Measurements from ENCODE around the gene SETBP1.

The SETBP1 gene

GRCh38 chr18:44870631-44871502, 190.2 kb downstream of the SETBP1 start:
- DNase-seq (ENCODE audit: low read depth in 2 of 2) = no peak

GRCh38 chr18:44871771-44872170, 191.1 kb downstream of the SETBP1 start:
- no peak for DNase-seq (ENCODE audit: low read depth in 2 of 2)

- no peak for DNase-seq (ENCODE audit: low read depth in 2 of 2)
Measured at GRCh38 chr18:44876024-44876423, 195.3 kb downstream of the SETBP1 start.

GRCh38 chr18:44876755-44877154, 196.1 kb downstream of the SETBP1 start:
- DNase-seq (ENCODE audit: low read depth in 2 of 2) = no peak

- no peak for DNase-seq (ENCODE audit: low read depth in 2 of 2)
Measured at GRCh38 chr18:44878335-44878734, 197.6 kb downstream of the SETBP1 start.

GRCh38 chr18:44880170-44880569, 199.5 kb downstream of the SETBP1 start:
- DNase-seq (ENCODE audit: low read depth in 2 of 2) = no peak

- no peak for DNase-seq (ENCODE audit: low read depth in 2 of 2)
Measured at GRCh38 chr18:44881461-44882162, 200.9 kb downstream of the SETBP1 start.

GRCh38 chr18:44882163-44882868, 201.6 kb downstream of the SETBP1 start:
- DNase-seq (ENCODE audit: low read depth in 2 of 2) = no peak

- DNase-seq (ENCODE audit: low read depth in 2 of 2) = no peak
Measured at GRCh38 chr18:44883671-44884070, 203.0 kb downstream of the SETBP1 start.

- no peak for DNase-seq (ENCODE audit: low read depth in 2 of 2)
Measured at GRCh38 chr18:44884431-44884830, 203.7 kb downstream of the SETBP1 start.

GRCh38 chr18:44885507-44885906, 204.8 kb downstream of the SETBP1 start:
- no peak for DNase-seq (ENCODE audit: low read depth in 2 of 2)

- DNase-seq (ENCODE audit: low read depth in 2 of 2) = peak; percentile 13 to 19
Measured at GRCh38 chr18:44887227-44887631, 206.5 kb downstream of the SETBP1 start.

- no peak for DNase-seq (ENCODE audit: low read depth in 2 of 2)
Measured at GRCh38 chr18:44889111-44889510, 208.4 kb downstream of the SETBP1 start.

- no peak for DNase-seq (ENCODE audit: low read depth in 2 of 2)
Measured at GRCh38 chr18:44893045-44893706, 212.5 kb downstream of the SETBP1 start.

- DNase-seq (ENCODE audit: low read depth in 2 of 2) = no peak
Measured at GRCh38 chr18:44893966-44894365, 213.3 kb downstream of the SETBP1 start.

GRCh38 chr18:44895176-44895798, 214.6 kb downstream of the SETBP1 start:
- DNase-seq (ENCODE audit: low read depth in 2 of 2) = no peak

GRCh38 chr18:44896846-44897245, 216.2 kb downstream of the SETBP1 start:
- no peak for DNase-seq (ENCODE audit: low read depth in 2 of 2)

- no peak for DNase-seq (ENCODE audit: low read depth in 2 of 2)
Measured at GRCh38 chr18:44897411-44897810, 216.7 kb downstream of the SETBP1 start.

GRCh38 chr18:44897816-44898215, 217.1 kb downstream of the SETBP1 start:
- DNase-seq (ENCODE audit: low read depth in 2 of 2) = no peak

GRCh38 chr18:44898498-44898897, 217.8 kb downstream of the SETBP1 start:
- DNase-seq (ENCODE audit: low read depth in 2 of 2) = no peak

GRCh38 chr18:44899832-44900231, 219.1 kb downstream of the SETBP1 start:
- DNase-seq (ENCODE audit: low read depth in 2 of 2) = no peak

All from stimulated activated CD4-positive, alpha-beta T cell treated with anti-CD3 and anti-CD28 coated beads, Interleukin-1b, Interleukin-23, amount 100 ng/mL, for 4 hours (primary cell).